Measurements from ENCODE around the gene ZFP3. TPM values are rescaled to one million over a fixed set of nuclear protein-coding genes. Genes with fewer than 3 reads are reported as not detected.

Gene ZFP3
- total and polyA plus RNA-seq, 2 donors (not counting 3 experiments of a cell fraction or from before 2014, with no cell fraction given), result 1.7 TPM

DNA sequence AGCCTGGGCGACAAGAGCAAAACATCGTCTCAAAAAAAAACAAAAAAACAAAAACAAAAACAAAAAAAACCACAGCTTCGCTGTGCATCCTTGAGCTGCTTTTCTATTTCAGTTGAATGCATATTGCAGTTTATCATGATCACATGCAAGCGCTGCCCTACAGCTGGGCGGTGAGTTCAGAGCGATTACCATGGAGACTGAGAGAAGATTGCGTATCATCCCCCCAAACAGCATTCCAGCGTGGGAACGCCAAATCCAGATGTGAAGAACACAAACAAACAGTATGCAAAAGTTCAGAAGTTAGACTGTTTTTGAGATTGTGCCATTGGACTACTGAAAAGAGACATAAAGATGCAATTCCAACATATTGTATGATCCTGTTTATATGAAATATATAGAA is 28.0 kb upstream of the ZFP3 start:
- H3K27ac ChIP-seq (ENCODE audit: insufficient read depth, low read depth, low read length), result no peak overlapping the region
- TF ChIP-seq GATA2 (IDR thresholded peaks at IDR 0.05; ENCODE audit: insufficient read depth, insufficient read length, low read depth, low read length) (no peak), POLR2AphosphoS5 (IDR thresholded peaks at IDR 0.05; ENCODE audit: insufficient read depth, low read depth, low read length) (no peak), JUN (IDR thresholded peaks at IDR 0.05; ENCODE audit: borderline replicate concordance, insufficient read depth, insufficient read length, low read depth) (no peak), MYC (IDR thresholded peaks at IDR 0.05; ENCODE audit: low read depth, low read length) (no peak), EZH2 (IDR thresholded peaks at IDR 0.05; ENCODE audit: borderline replicate concordance, low read depth, low read length, severe bottlenecking) (no peak), FOS (IDR thresholded peaks at IDR 0.05; ENCODE audit: borderline replicate concordance, insufficient read depth, low read length) (no peak), POLR2A (IDR thresholded peaks at IDR 0.05; ENCODE audit: low read depth, low read length) (no peak)
- TF ChIP-seq, protein P1, sequence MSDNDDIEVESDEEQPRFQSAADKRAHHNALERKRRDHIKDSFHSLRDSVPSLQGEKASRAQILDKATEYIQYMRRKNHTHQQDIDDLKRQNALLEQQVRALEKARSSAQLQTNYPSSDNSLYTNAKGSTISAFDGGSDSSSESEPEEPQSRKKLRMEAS (IDR thresholded peaks at IDR 0.05; ENCODE audit: insufficient read depth, insufficient read length), result no peak
- TF ChIP-seq, protein P2, sequence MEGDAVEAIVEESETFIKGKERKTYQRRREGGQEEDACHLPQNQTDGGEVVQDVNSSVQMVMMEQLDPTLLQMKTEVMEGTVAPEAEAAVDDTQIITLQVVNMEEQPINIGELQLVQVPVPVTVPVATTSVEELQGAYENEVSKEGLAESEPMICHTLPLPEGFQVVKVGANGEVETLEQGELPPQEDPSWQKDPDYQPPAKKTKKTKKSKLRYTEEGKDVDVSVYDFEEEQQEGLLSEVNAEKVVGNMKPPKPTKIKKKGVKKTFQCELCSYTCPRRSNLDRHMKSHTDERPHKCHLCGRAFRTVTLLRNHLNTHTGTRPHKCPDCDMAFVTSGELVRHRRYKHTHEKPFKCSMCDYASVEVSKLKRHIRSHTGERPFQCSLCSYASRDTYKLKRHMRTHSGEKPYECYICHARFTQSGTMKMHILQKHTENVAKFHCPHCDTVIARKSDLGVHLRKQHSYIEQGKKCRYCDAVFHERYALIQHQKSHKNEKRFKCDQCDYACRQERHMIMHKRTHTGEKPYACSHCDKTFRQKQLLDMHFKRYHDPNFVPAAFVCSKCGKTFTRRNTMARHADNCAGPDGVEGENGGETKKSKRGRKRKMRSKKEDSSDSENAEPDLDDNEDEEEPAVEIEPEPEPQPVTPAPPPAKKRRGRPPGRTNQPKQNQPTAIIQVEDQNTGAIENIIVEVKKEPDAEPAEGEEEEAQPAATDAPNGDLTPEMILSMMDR (IDR thresholded peaks at IDR 0.05; ENCODE audit: extremely low read depth in 1 of 2, insufficient read depth in 1 of 2, low read depth in 1 of 2, low read length in 2 of 2), result no peak
- H4K20me1 ChIP-seq (replicated peaks; ENCODE audit: control insufficient read depth, extremely low read depth, insufficient read depth, low read length), result no peaks in the 10 kb centered on the region
- BruUV-seq (replicated peaks), result no TSS peak
- ChIA-PET CTCF (interaction anchor here (0.9 to 2.2 kb wide), 3 partner anchors 12 to 78 kb away, joined by 3 to 9 read pairs (median 4); no protein-coding TSS in a partner anchor), POLR2A (no interaction called here)
- no peaks in the 10 kb centered on the region for H3K27me3 ChIP-seq (ENCODE audit: control insufficient read depth in 2 of 2, insufficient read depth in 2 of 2, low read length in 2 of 2)
- H2AFZ ChIP-seq (ENCODE audit: low read depth, low read length), result no peak overlapping the region
- H3K79me2 ChIP-seq (ENCODE audit: control insufficient read depth, insufficient read depth, low read length), result no peaks in the 10 kb centered on the region
- H3K36me3 ChIP-seq (ENCODE audit: control insufficient read depth in 2 of 2, extremely low read depth in 1 of 2, insufficient read depth in 2 of 2, low read length in 2 of 2), result no peaks in the 10 kb centered on the region
- H3K4me1 ChIP-seq (ENCODE audit: control insufficient read depth, extremely low read depth, insufficient read depth, low read length), result peaks cover 6% of the 10 kb centered on the region
- no peak for DNase-seq (ENCODE audit: low read depth, low spot score)
- H3K4me3 ChIP-seq (replicated peaks in 1 of 3; ENCODE audit: insufficient read depth in 1 of 3, low read depth in 1 of 3, low read length in 3 of 3), result no peak overlapping the region
- H3K9me1 ChIP-seq (replicated peaks; ENCODE audit: control insufficient read depth, extremely low read depth, insufficient read depth, low read length), result no peaks in the 10 kb centered on the region
- no peak for FAIRE-seq
- dilution Hi-C loops (cut with MboI; ENCODE audit: extremely low pct_ligation_motif_present, low sequenced_read_pairs) (no loop called here), intact Hi-C loops (cut with micrococcal nuclease) (no loop called here)
- H3K9ac ChIP-seq (replicated peaks; ENCODE audit: extremely low read depth, insufficient read depth, low read length), result no peak overlapping the region
- no peaks in the 10 kb centered on the region for H3K9me3 ChIP-seq (replicated peaks; ENCODE audit: control insufficient read depth, insufficient read depth, low read length)
- no peak overlapping the region for H3K4me2 ChIP-seq (ENCODE audit: insufficient read depth, low read length)
